Endothelial cell of umbilical vein (primary cell): Measurements from ENCODE around the gene COPZ2. TPM values are rescaled to one million over a fixed set of nuclear protein-coding genes. Genes with fewer than 3 reads are reported as not detected.

Experiments used
- BruUV-seq: library from RNA; stranded (reverse); fragments of 400-500 nt; replicated peaks from 2 replicates; lab custom pipeline; 2021; lab: Mats Ljungman, UMichigan
- CTCF ChIA-PET: fragments of 300-600, 350-600 bp; sonication (Branson Sonifier 250); formaldehyde crosslinking; loops from one replicate; lab custom pipeline; 2021; ENCODE audit warnings: antibody characterized with exemption, inconsistent platforms; lab: Charles Lee
- POLR2A ChIA-PET: fragments of 300-600, 350-600 bp; sonication (Branson Sonifier 250); formaldehyde crosslinking; loops from one replicate; lab custom pipeline; 2021; ENCODE audit warnings: antibody characterized with exemption, inconsistent platforms; lab: Charles Lee
- DNase-seq: peaks from one replicate; pipeline ENCODE4 v3.0.0-alpha.2; 2011; ENCODE audit warnings: low read depth, low spot score
- FAIRE-seq: peaks from 2 replicates; lab custom pipeline; 2011; peaks lifted over from hg19 to GRCh38; lab: Jason Lieb, UNC
- H2AFZ ChIP-seq: 2 replicates; pipeline ENCODE4 v1.6.0; 2012; ENCODE audit warnings: low read depth, low read length, control low read depth, inconsistent platforms
- H3K27ac ChIP-seq: 2 replicates; pipeline ENCODE4 v1.5.1; 2011; ENCODE audit warnings: low read depth, mild to moderate bottlenecking, control low read depth, low read length, moderate library complexity; ENCODE audit not compliant: insufficient read depth
- H3K27me3 ChIP-seq, 2 experiments: 2 replicates each; pipeline versions ENCODE4 v1.6.0 to v1.6.1; 2011; ENCODE audit warnings: low read length in 2 of 2, mixed read lengths in 1 of 2; ENCODE audit not compliant: control insufficient read depth in 2 of 2, insufficient read depth in 2 of 2
- H3K36me3 ChIP-seq, 2 experiments: 2 replicates in 1 of 2; 3 replicates in 1 of 2; pipeline ENCODE4 v1.5.1; 2011; ENCODE audit warnings: low read length in 2 of 2, mild to moderate bottlenecking in 1 of 2, moderate library complexity in 1 of 2; ENCODE audit not compliant: control insufficient read depth in 2 of 2, insufficient read depth in 2 of 2; ENCODE audit errors: extremely low read depth in 1 of 2
- H3K4me1 ChIP-seq: 3 replicates; pipeline ENCODE4 v1.5.1; 2011; ENCODE audit warnings: mild to moderate bottlenecking, low read length; ENCODE audit not compliant: control insufficient read depth, insufficient read depth; ENCODE audit errors: extremely low read depth
- H3K4me2 ChIP-seq: 2 replicates; pipeline ENCODE4 v1.6.1; 2011; ENCODE audit warnings: low read length, control low read depth, mixed read lengths; ENCODE audit not compliant: insufficient read depth
- H3K4me3 ChIP-seq, 3 experiments: fragments of 200-600 bp in 1 of 3; sonication (generic), shearing (Covaris generic) in 1 of 3; replicated peaks in 1 of 3; 2 replicates each; pipeline ENCODE4 v1.5.1; 2011 to 2016; ENCODE audit warnings: control low read depth in 3 of 3, low read length in 3 of 3, mild to moderate bottlenecking in 2 of 3, inconsistent platforms in 1 of 3, low read depth in 1 of 3, moderate library complexity in 1 of 3; ENCODE audit not compliant: insufficient read depth in 1 of 3
- H3K79me2 ChIP-seq: 2 replicates; pipeline ENCODE4 v1.6.0; 2012; ENCODE audit warnings: low read length, inconsistent platforms; ENCODE audit not compliant: control insufficient read depth, insufficient read depth
- H3K9ac ChIP-seq: replicated peaks from 2 replicates; pipeline ENCODE3; 2011; ENCODE audit warnings: low read length, control low read depth; ENCODE audit not compliant: insufficient read depth; ENCODE audit errors: extremely low read depth
- H3K9me1 ChIP-seq: replicated peaks from 3 replicates; pipeline ENCODE4 v1.6.0; 2011; ENCODE audit warnings: mild to moderate bottlenecking, low read length; ENCODE audit not compliant: control insufficient read depth, insufficient read depth; ENCODE audit errors: extremely low read depth
- H3K9me3 ChIP-seq: replicated peaks from 2 replicates; pipeline ENCODE4 v1.5.1; 2012; ENCODE audit warnings: low read length, inconsistent platforms; ENCODE audit not compliant: control insufficient read depth, insufficient read depth
- H4K20me1 ChIP-seq: replicated peaks from 2 replicates; pipeline ENCODE3; 2011; ENCODE audit warnings: mild to moderate bottlenecking, low read length; ENCODE audit not compliant: control insufficient read depth, insufficient read depth; ENCODE audit errors: extremely low read depth
- FOS ChIP-seq: IDR thresholded peaks from 2 replicates; pipeline ENCODE4 v1.6.1; 2011; ENCODE audit warnings: mild to moderate bottlenecking, low read length, moderate library complexity, borderline replicate concordance; ENCODE audit not compliant: insufficient read depth
- GATA2 ChIP-seq: IDR thresholded peaks from 2 replicates; pipeline ENCODE4 v1.7.0; 2011; ENCODE audit warnings: low read depth, mild to moderate bottlenecking, moderate library complexity, mixed read lengths, low read length; ENCODE audit not compliant: insufficient read length, insufficient read depth
- MYC ChIP-seq: IDR thresholded peaks from one replicate; pipeline ENCODE4 v1.6.1; 2011; ENCODE audit warnings: mild to moderate bottlenecking, low read depth, low read length
- POLR2A ChIP-seq: IDR thresholded peaks from 2 replicates; pipeline ENCODE4 v1.6.1; 2012; ENCODE audit warnings: low read depth, mild to moderate bottlenecking, control low read depth, low read length
- POLR2AphosphoS5 ChIP-seq: IDR thresholded peaks from 2 replicates; pipeline ENCODE4 v1.6.1; 2012; ENCODE audit warnings: low read depth, mild to moderate bottlenecking, control low read depth, low read length, moderate library complexity; ENCODE audit not compliant: insufficient read depth
- dilution Hi-C: fragments of 300-500 bp; cut with MboI; formaldehyde crosslinking; loops from one replicate; pipeline ENCODE4 v1.15.0; 2019; ENCODE audit warnings: low sequenced_read_pairs; ENCODE audit not compliant: extremely low pct_ligation_motif_present
- intact Hi-C: fragments of 100-400 bp; cut with micrococcal nuclease; formaldehyde crosslinking; loops from one replicate; pipeline ENCODE4 v1.10.0; 2022
- polyA plus RNA-seq, 4 experiments: library from polyadenylated mRNA; depleted of rRNA in 3 of 4; stranded (reverse) in 3 of 4; unstranded in 1 of 4; fragments of >200 nt; gene quantifications; 2 replicates each; pipeline versions ENCODE4 v1.2.1 to v1.2.3, GENCODE V29; 2011 to 2012; ENCODE audit warnings: missing spikeins in 1 of 4
- total RNA-seq: library from RNA; stranded (reverse); gene quantifications from 2 replicates; pipeline ENCODE4 v1.2.3, GENCODE V29; 2021
- TF ChIP-seq, protein P1 (sequence below): IDR thresholded peaks from 2 replicates; pipeline ENCODE4 v1.6.1; 2011; ENCODE audit not compliant: insufficient read depth, insufficient read length
- TF ChIP-seq, protein P2 (sequence below), 2 donors: IDR thresholded peaks; 1 replicate in 1 of 2; 2 replicates in 1 of 2; pipeline ENCODE4 v1.5.1; 2011; ENCODE audit warnings: low read length in 2 of 2, mild to moderate bottlenecking in 2 of 2, moderate library complexity in 2 of 2, control low read depth in 1 of 2, inconsistent platforms in 1 of 2, low read depth in 1 of 2; ENCODE audit not compliant: insufficient read depth in 1 of 2; ENCODE audit errors: extremely low read depth in 1 of 2

Gene COPZ2
- total and polyA plus RNA-seq, 2 donors (not counting 3 experiments of a cell fraction or from before 2014, with no cell fraction given), result 16.3 to 28.1 TPM

DNA sequence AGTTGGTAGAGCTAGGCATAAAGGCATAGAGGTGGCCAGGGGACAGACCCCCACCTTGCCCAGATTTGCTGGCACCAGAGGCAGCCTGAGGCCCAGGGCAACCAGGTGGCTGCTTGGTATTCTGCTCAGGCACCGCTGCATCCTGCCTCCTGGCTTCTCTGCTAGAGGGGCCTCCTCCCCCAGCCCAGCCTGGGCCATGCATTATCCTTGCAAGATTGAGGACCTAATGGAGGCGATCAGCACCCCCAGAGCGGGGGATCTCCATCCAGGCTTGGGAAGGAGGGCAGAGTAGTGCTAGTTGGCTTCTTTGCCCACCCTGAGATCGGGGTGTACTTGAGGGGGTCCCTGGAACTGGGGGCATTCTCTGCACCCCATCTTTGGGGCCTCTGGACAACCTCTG, 42.9 kb downstream of the COPZ2 start:
- Histone ChIP-seq H3K36me3 (no peaks in the 10 kb centered on the region), H3K4me2 (no peak overlapping the region), H3K4me3 (no peak overlapping the region), H3K9me3 (no peaks in the 10 kb centered on the region), H3K9ac (no peak overlapping the region), H3K4me1 (no peaks in the 10 kb centered on the region), H3K79me2 (no peaks in the 10 kb centered on the region), H3K9me1 (no peaks in the 10 kb centered on the region), H3K27me3 (no peaks in the 10 kb centered on the region), H4K20me1 (no peaks in the 10 kb centered on the region), H2AFZ (no peak overlapping the region), H3K27ac (no peak overlapping the region)
- ChIA-PET POLR2A (no interaction called here), CTCF (interaction anchor here (0.8 to 2.1 kb wide), 5 partner anchors 16 to 24 kb away, joined by 3 to 11 read pairs (median 4); partner anchors contain the start of gene CDK5RAP3)
- dilution Hi-C loops (no loop called here), intact Hi-C loops (no loop called here)
- FAIRE-seq (no peak), DNase-seq (no peak)
- no peak for TF ChIP-seq FOS
- no peak for TF ChIP-seq POLR2A
- no peak for TF ChIP-seq GATA2
- TF ChIP-seq, protein P1, sequence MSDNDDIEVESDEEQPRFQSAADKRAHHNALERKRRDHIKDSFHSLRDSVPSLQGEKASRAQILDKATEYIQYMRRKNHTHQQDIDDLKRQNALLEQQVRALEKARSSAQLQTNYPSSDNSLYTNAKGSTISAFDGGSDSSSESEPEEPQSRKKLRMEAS, result no peak
- TF ChIP-seq MYC, result no peak
- TF ChIP-seq, protein P2, sequence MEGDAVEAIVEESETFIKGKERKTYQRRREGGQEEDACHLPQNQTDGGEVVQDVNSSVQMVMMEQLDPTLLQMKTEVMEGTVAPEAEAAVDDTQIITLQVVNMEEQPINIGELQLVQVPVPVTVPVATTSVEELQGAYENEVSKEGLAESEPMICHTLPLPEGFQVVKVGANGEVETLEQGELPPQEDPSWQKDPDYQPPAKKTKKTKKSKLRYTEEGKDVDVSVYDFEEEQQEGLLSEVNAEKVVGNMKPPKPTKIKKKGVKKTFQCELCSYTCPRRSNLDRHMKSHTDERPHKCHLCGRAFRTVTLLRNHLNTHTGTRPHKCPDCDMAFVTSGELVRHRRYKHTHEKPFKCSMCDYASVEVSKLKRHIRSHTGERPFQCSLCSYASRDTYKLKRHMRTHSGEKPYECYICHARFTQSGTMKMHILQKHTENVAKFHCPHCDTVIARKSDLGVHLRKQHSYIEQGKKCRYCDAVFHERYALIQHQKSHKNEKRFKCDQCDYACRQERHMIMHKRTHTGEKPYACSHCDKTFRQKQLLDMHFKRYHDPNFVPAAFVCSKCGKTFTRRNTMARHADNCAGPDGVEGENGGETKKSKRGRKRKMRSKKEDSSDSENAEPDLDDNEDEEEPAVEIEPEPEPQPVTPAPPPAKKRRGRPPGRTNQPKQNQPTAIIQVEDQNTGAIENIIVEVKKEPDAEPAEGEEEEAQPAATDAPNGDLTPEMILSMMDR (IDR thresholded peaks at IDR 0.05; ENCODE audit: extremely low read depth in 1 of 2, insufficient read depth in 1 of 2, low read depth in 1 of 2, low read length in 2 of 2), result no peak
- no peak for TF ChIP-seq POLR2AphosphoS5
- BruUV-seq, result no TSS peak
